Hematopoietic multipotent progenitor cell treated with erythropoietin and hydrocortisone succinate and interleukin-3 and kit ligand, for 8 days (in vitro differentiated cells): ENCODE results near the gene P2RX3.

Source experiments
- DNase-seq: peaks from one replicate; pipeline ENCODE4 v3.0.0-alpha.2; 2015

P2RX3 gene

DNA sequence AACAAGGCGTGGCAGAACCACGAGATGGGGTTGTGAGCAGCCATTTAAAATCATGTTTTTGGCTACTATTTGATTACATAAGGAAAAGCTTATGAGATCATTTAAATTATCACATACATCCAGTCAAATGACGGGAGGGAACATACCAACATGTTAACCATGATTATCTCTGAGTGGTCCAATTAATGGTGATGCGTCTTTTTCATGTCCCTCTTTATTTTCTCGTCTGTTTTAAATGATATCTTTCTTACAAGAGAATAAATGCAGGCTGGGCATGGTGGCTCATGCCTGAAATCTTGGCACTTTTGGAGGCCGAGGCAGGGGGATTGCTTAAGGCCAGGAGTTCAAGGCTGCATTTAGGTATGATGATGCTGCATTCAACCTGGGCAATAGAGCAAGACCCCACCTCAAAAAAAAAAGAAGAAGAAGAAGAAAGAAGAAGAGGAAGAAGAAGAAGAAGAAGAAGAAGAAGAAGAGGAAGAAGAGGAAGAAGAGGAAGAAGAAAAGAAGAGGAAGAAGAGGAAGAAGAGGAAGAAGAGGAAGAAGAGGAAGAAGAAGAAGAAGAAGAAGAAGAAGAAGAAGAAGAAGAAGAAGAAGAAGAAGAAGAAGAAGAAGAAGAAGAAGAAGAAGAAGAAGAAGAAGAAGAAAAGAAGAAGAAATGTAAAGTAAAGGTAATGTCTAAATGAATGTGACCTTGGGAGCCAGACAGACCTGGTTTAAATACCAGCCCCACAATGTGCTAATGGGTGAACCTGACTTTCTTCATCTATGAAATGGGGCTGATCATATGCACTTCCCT, 65.0 kb downstream of the P2RX3 start:
- peak; percentile 71 for DNase-seq

DNA sequence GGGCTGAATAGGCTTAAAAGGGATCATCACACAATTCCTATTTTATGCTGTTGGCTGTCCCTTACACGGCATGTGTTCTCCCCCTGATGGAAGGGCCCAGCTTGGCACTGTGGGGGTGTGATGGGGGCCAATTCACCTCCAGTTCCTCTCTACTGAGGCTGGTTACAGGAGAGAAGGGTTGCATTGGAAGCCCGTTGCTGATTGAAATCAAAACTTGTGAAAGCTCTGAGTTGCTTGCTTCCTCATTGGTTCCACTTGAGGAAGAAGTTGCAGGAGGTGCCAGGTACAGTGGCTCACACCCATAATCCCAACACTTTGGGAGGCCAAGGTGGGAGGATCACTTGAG, 65.6 kb downstream of the P2RX3 start:
- no peak for DNase-seq

DNA sequence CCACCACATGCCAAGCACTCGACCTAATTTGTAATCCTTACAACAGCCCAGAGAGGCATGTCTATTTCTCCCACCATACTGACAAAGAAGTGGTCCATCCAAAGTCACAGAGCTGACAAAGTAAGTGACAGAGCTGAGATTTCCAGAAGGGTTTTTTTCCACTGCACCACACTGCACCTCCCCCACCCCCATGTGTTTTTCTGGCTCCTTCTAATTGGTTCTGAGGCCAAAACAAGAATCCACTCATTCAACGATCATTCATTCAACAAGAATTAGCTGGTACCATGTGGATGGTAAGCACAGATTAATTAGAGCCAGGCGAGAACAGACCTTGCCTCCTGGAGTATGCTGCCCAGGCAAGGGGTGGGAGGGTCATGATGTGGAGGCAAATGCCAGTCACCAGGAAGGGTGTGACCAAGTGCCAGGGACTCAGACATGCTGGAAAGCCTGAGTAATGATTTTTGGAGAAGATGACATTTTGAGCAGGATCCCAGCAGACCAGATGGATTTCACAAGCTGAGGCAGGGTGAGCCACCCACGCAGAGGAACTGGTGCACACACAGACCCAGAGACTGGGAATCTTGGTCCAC, 67.2 kb downstream of the P2RX3 start:
- no peak for DNase-seq

DNA sequence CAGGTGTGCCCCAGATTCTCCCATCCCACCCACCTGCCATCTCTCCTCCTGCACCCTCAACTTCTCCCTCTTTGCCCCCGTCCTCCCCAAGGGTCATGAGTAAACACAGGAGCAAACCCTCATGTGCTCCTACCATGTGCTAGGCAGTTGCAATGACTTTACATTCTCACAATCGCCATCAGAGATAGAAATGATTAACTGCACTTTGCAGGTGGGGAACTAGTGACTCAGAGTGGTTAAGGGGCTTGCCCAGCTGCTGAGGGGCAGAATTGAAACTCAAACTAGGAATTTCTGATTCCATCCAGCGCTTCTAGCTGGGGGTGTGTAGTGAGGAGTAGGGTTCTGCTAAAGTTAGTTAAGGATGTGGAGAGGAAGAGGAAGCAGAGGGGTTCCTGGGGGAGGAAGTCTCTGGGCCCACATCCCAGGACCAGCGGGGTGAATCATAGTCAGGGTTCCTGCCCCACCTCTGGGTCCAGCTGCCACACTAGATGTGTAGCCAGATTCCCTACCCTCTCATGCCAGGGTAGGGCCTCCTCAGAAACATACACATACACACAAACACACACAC, 68.3 kb downstream of the P2RX3 start:
- DNase-seq = no peak

DNA sequence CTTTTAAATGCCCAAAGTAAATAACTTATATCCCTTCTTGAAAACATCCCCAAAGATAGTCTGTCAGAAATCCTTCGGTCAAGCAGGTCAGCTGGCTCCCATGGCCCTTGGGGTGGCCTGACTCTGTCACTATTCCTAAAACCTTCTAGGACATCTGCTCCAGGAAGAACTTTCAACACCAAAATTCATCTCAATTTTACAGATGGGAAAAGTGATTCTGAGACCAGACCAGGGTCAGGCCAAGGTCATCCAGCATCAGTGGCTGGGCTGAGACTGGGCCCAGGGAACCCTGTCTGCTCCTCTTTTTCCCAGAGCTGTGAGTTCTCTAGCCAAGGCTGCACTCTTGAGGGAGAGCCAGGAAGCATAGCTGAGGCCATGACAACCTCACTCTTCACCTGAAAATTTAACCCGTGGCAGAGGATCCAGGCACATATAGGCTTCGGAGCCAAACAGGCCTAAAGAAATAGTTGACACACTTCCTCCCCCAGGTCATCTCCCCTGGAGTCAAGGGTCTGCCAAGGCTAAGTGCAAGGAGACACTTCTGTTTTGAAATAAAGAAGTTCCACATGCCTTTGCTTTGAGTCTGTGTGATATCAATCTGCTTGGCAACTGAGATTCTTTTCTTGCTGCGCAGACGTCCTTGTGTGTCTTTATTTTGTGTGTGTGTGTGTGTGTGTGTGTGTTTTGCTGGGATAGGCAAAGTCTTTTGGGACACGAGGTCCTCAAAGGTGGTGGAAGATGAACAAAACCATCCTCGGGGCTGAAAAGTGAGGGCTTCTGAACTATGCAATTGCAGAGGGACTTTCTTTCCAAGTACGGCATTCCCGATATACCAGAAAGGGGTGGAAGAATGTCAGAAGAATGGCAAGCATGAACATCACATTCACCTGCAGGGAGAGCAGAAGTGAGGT, 69.1 kb downstream of the P2RX3 start:
- DNase-seq = no peak

DNA sequence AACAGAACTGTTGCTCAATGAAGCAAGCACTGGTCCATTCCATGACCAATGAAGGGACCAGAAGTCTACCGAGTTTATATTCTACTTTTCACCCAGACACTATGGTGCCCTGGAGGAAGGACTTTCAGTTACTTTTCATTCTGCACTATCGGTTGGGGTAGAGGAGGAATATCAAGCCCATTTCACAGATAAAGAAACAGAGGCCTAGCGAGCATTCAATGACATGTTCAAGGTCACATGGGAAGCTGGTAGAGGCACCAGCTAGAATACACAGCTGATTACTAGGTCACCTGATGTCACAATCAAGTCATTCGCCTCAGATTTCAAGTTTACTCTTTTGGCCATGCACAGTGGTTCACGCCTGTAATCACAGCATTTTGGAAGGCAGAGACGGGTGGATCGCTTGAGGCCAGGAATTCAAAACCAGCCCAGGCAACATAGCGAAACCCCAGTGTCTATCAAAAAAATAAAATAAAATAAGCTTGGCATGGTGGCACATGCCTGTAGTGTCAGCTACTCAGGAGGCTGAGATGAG, 69.9 kb downstream of the P2RX3 start:
- no peak for DNase-seq

DNA sequence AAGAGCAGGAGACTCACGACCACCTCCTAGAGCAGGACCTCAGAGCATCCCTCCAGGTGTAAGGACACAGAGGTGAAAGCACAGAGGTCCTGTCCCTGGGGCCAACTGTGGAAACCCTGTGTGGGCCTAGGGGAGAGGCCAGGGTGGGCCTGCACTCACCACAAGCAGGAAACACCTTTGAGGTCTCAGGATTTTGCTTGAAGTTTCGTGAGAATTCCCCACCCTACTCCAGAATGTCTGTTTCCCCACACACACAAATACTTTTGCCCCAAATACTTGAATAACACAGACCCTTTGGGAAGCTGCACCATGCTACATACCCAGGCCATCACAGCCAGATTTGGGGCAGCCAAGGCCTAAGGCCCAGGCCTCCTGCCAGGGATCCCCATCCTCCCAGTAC, 70.6 kb downstream of the P2RX3 start:
- DNase-seq = no peak

DNA sequence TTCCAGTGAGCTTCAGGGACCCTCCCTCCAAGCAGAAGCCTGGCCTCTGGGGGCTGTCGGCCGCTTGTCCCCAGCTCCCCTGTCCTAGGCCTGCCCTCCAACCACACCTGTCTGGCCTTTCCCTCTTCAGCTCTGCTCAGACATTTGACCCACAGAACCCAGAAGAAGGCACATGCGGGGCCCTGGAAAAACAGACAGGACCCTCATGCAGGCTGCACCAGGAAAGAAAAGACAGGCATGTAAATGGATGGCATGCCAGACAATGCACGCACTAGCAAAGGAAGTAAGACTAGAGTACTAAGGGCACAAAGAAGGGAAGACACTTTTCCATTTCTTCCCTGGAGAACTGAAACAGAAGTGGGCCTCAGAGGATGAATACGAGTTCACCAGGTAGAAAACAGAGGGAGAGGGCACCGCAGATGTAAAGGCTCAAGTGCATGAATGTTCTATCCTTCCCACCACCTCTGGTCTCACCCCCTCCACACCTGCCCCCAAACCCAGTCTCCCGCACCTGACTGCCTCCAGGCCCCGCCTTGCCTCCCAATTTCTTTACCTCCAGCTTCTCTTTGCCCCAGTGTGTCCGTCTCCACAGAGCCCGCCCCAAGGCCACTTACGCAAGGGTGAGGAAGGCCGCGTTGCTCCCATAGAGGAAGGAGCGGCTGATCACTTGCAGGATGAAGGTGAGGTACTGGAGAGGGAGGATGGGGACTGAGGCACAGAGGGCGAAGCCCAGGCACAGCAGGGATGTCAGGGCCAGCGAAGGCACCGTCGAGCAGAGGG, 71.4 kb downstream of the P2RX3 start:
- no peak for DNase-seq

DNA sequence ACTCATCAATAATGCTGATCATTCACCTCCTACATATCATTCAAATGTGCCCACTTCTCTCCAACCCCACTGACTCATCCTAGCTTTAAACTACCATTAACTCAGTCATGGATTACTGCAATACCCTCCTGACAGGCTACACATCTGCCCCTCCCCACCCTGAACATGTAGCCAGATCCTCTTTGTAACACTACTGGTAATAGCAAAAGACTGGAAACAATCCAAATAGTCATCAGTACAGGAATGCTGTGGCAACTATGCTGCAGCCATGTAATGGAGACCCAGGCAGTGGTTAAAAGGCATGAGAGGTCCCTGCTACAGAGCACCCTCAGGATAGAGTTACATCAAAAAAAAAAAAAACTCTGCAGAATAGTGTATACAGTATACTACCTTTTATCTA, 72.1 kb downstream of the P2RX3 start:
- DNase-seq = no peak

DNA sequence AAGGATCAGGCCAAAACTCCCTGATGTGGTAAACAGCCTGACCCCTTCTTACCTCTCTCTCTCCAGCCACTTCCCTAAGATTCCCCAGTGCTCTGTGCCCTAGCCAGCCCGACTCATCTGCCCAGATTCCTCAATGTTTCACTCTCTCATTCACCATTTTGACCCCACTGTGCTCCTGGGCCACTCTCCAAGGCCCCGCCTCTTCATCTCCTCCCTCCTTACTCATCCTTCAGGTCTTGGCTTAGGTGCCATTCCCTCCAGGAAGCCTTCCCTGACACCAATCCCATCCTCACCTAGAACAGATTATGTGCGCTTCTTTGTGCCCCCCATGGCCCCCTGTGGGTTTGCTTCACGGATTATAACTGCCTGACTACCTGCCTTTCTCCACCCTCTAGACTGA, 75.5 kb downstream of the P2RX3 start:
- DNase-seq = no peak

DNA sequence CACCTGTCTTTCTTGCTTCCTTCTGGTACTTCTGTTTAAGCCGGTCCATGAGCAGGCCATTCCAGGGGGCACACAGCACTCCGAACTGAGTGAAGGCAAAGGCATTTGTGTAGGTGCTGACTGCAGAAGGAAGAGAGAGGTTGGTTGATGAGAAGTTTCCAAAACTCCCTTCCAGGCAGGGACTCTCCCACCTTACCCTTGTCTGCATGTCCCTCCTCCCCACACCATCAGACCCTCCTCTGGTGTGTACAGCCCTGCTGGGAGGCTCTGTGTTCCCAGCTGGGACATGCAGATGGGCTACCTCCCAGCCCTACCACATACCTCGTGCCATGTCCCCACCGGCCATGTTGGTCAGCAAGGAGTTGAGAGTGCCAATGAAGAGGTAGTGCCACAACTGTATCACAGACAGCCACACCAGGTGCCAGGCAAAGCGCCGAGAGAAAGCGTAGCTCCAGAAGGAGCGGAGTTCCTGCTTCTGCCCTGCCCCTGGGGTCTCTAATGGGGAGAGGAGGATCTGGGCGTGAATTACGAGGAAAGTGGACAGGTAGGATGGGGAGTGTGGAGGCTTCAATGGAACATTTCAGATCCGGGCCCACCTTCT, 76.6 kb downstream of the P2RX3 start:
- no peak for DNase-seq

DNA sequence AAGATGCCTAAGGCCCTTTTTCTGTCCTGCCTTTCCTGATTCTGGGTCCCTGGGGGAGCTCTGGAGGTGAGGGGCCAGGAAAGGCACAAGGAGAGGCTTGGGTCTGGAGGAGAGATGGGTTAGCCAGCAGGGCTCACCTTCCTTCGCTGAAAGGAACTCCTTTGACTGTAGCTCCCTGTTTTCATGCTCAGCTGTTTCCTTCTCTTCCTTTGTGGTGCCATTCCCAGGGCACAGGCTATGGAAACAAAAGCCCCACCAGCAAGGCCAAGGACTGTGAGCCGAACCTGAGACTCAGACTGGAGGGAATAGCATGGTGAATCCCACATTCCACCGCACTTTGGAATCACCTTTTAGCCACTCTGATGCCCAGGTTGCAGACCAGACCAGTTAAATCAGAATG, 78.3 kb downstream of the P2RX3 start:
- no peak for DNase-seq

DNA sequence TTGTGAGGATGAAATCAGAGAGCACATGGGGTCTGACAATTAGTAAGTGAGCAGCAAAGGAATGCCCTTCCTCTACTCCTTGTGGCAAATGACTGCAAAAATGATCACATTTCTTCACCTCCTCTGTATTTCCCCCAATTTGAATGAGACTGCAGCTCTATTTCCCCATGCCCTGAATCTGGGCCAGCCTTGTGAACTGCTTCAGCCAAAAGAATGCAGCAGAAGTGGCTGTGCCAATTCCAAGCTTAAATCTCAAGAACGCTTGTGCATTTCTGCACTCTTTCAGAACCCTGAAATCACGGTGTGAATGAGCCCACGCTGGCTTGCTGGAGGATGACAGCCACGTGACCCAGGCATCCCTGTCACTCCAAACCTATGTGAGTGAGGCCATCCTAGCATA, 78.9 kb downstream of the P2RX3 start:
- no peak for DNase-seq

DNA sequence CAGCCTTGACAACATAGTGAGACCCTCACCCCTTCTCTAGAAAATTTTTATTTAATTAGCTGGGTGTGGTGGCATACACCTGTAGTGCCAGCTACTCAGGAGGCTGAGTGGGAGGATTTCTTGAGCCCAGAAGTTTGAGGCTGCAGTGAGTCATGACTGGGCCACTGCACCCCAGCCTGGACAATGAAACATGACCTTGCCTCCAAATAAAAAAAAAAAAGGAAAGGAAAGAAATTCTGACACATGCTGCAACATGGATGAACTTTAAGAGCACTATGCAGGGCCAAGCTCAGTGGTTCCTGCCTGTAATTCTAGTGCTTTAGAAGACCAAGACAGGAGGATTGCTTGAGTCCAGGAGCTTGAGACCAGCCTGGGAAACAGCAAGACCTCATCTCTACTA, 80.0 kb downstream of the P2RX3 start:
- no peak for DNase-seq

DNA sequence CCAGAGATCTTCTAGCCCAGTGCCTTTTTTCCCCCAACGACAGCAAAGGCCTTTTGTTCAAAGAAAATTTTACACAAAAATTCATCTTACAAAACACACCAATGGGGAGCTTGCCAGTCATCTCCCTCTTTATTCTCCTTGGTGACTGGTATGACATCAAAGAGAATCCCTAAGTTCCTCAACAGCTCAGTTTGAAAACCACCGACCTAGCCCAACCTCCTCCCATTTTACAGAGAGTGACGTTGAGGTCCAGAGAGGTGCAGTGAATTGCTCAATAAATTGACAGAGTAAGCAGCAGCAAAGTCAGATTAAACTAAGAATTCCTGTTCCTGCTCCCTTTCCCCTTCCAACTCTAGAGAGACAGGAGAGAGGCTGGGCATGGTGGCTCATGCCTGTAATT, 81.0 kb downstream of the P2RX3 start:
- DNase-seq = no peak

DNA sequence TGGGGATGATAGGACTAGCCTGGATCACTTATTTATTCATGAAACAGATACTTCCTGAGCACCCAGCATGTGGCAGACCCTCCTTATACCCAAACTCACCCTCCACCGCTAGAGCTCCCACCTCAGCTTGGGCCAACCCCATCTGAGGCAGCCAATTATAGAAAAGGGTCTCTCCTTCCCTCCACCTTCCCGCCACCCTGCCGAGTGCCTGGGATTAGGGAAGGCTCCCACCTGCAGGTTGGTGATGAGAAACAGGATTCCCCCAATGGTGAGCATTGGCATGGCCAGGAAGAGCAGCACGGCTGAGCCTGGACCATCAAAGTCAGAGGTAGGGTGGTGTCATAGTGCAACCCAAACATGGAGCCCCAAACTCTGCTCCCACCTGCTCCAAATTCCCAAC, 82.9 kb downstream of the P2RX3 start:
- DNase-seq = no peak

DNA sequence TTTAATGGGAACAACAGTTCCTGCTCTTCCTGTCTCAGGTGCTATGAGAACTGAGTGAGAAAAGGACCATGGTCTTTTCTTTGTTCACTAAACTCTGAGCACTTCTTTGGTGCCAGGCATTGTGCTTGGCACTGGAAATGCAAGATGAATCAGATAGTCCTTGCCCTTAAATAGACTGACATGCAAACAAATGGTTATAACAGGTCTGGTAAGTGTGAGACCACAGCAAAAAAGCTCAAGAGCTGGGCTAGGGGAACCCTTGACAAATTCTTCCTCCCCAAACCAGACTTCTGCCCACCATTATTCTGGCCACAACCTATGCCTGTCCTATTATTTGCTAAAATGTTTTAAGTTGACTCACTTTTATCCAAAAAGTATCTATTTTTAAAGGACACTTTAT, 83.7 kb downstream of the P2RX3 start:
- DNase-seq = no peak
